ENCODE results near the gene RARA. TPM values are rescaled to one million over a fixed set of nuclear protein-coding genes. Genes with fewer than 3 reads are reported as not detected.

RARA gene
- total and polyA plus RNA-seq, 2 of the 4 experiments (the other 2 are of a cell fraction), result 9.0 to 12.7 TPM

GRCh38 chr17:40404003-40404402 lies 95.0 kb downstream of the RARA start:
- no peak overlapping the region for H3K4me3 ChIP-seq (ENCODE audit: insufficient read depth, low read depth, low read length)
- 0 out of 2 replicates have a peak overlapping the region, but pooled peaks have one; percentile 12 for H3K23ac ChIP-seq (ENCODE audit: low read depth, low read length)
- TF ChIP-seq SMC3 (IDR thresholded peaks at IDR 0.05; ENCODE audit: low read depth, low read length) (no peak), RFX5 (IDR thresholded peaks at IDR 0.05; ENCODE audit: low read depth, low read length) (no peak), CTCF (conservative IDR thresholded peaks at IDR 0.05; ENCODE audit: low read depth, low read length) (no peak), CHD1 (IDR thresholded peaks at IDR 0.05; ENCODE audit: low read depth, low read length) (no peak), MXI1 (IDR thresholded peaks at IDR 0.05; ENCODE audit: borderline replicate concordance, low read depth, low read length) (no peak), MAFK (IDR thresholded peaks at IDR 0.05; ENCODE audit: low read depth, low read length) (no peak), RCOR1 (IDR thresholded peaks at IDR 0.05; ENCODE audit: insufficient replicate concordance, low read length) (no peak), POLR2A (IDR thresholded peaks at IDR 0.05; ENCODE audit: low read depth, low read length) (no peak), CEBPB (IDR thresholded peaks at IDR 0.05; ENCODE audit: low read depth, low read length) (no peak), FOS (IDR thresholded peaks at IDR 0.05; ENCODE audit: low read depth, low read length) (no peak), USF2 (IDR thresholded peaks at IDR 0.05; ENCODE audit: low read depth, low read length) (no peak)
- H3K36me3 ChIP-seq (ENCODE audit: control insufficient read depth, insufficient read depth, low read length), result peaks cover 4% of the 10 kb centered on the region; the same call in 1 of the 2 replicates
- H2BK20ac ChIP-seq (ENCODE audit: low read depth, low read length), result no peak overlapping the region
- no peak for ATAC-seq (ENCODE audit: low read depth)
- no peak for DNase-seq
- in situ Hi-C loops (cut with MboI; ENCODE audit: low sequenced_read_pairs), result no loop called here
- no peaks in the 10 kb centered on the region for H3K9me3 ChIP-seq (ENCODE audit: control insufficient read depth, insufficient read depth, low read length)
- peak overlapping the region in 1 of 2 experiments; percentile 42; a peak in 1 of 4 replicates for H4K8ac ChIP-seq (ENCODE audit: low read depth in 2 of 2, low read length in 2 of 2)
- H3K27ac ChIP-seq (ENCODE audit: insufficient read depth, low read length), result no peak overlapping the region
- H4K5ac ChIP-seq (ENCODE audit: low read depth, low read length), result peak overlapping the region; percentile 7; the same call in 1 of the 2 replicates
- ChIA-PET CTCF (no interaction called here), POLR2A (ENCODE audit: unreplicated experiment) (no interaction called here)
- no peak overlapping the region for H3K9ac ChIP-seq (ENCODE audit: low read depth, low read length)
- H2AFZ ChIP-seq (replicated peaks; ENCODE audit: low read length, poor library complexity), result no peak overlapping the region
- H3K14ac ChIP-seq (replicated peaks; ENCODE audit: low read depth, low read length), result no peak overlapping the region
- BruUV-seq (replicated peaks), result no TSS peak
- H3K4ac ChIP-seq (ENCODE audit: low read depth, low read length), result no peak overlapping the region
- H3K27me3 ChIP-seq (ENCODE audit: control insufficient read depth, insufficient read depth, low read length), result no peaks in the 10 kb centered on the region
- no peak overlapping the region for H2BK5ac ChIP-seq (ENCODE audit: low read depth, low read length, poor library complexity, severe bottlenecking)
- no peak overlapping the region for H4K91ac ChIP-seq (ENCODE audit: insufficient read depth, low read depth, low read length)
- no peaks in the 10 kb centered on the region for H4K20me1 ChIP-seq (ENCODE audit: insufficient read depth, low read length)
- H3K18ac ChIP-seq (ENCODE audit: low read depth, low read length), result no peak overlapping the region
- no peaks in the 10 kb centered on the region for H3K9me1 ChIP-seq (ENCODE audit: insufficient read depth, low read length)
- no peaks in the 10 kb centered on the region for H3K4me1 ChIP-seq (ENCODE audit: control insufficient read depth, insufficient read depth, low read length)
- dilution Hi-C loops (cut with HindIII; ENCODE audit: low sequenced_read_pairs, unreplicated experiment), result no loop called here
- H2AK9ac ChIP-seq (replicated peaks; ENCODE audit: low read depth, low read length, poor library complexity), result no peak overlapping the region
- H2BK15ac ChIP-seq (ENCODE audit: low read depth, low read length), result no peak overlapping the region
- peaks cover 23 to 29% of the 10 kb centered on the region in 2 experiments for H3K79me1 ChIP-seq (ENCODE audit: low read depth in 1 of 2, low read length in 2 of 2)
- no peak overlapping the region for H3K4me2 ChIP-seq (ENCODE audit: low read depth, low read length)
- no peak overlapping the region for H2AK5ac ChIP-seq (ENCODE audit: low read depth, low read length)
- no peak overlapping the region for H3K56ac ChIP-seq (ENCODE audit: extremely low read depth, insufficient read depth, low read length)
- no peak overlapping the region for H2BK120ac ChIP-seq (ENCODE audit: low read depth, low read length)
- intact Hi-C loops (cut with micrococcal nuclease), result no loop called here
- WGBS, 2 experiments (ENCODE audit: extremely low coverage in 2 of 2, insufficient read length in 1 of 2), result 83% methylated on average over 2 of the region's 3 CpGs; no CpG with 5 or more reads in 1 of the 2 experiments

Measured in IMR-90 (cell line).